Stimulated activated CD8-positive, alpha-beta memory T cell treated with anti-CD3 and anti-CD28 coated beads, Interleukin-4, amount 100 ng/mL, for 48 hours (primary cell): ENCODE results near the gene DDX51.
"Not testable (repeated sequence)": the region's sequence is repeated elsewhere in the genome, so short reads cannot be mapped to it uniquely, and the experiment has no call there.

ENCODE experiments used
- DNase-seq: peaks from one replicate; pipeline ENCODE4 v3.0.0-alpha.2; 2020

Gene DDX51

DNA sequence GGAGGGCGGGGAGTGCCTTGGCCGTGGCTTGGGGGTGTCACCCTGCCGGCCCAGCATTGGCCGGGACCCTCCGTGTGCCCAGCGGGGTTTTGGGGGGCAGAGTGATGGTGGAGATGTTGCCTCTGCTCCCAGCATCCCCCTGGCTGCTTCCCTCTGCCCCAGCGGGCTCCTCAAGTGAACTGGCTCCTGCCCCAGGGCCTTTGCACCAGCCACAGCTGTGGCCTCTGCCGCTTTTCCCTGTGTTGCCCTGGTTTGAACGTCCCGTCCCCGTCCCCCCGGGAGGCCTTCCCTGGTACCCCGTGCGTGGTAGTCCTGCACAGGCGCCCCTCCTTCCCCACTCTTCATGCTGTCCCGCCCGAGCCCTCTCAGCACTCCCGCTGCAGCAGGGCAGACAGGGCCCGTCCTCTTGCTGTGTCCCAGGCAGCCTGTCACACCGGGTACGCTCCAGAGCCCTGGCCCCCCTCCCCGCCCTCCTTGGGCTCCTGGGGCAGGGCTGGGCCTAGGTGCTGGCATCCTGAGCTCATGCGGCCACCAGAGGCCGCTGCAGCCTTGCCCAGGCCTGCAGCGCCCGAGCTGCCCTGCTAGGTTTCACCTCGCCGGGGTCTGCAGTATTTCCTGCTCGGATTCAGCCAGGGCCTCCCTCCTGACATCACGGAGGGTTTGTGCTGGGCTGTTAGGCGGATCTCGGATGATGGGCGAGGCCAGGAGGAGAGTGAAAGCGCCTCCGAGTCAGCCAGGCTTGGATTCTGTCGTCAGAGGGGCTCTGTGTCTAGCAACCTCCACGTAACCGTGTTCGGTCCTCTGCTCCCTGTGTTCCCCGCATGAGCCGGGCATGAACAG, 9.6 kb upstream of the DDX51 start:
- DNase-seq: peak; percentile 71

DNA sequence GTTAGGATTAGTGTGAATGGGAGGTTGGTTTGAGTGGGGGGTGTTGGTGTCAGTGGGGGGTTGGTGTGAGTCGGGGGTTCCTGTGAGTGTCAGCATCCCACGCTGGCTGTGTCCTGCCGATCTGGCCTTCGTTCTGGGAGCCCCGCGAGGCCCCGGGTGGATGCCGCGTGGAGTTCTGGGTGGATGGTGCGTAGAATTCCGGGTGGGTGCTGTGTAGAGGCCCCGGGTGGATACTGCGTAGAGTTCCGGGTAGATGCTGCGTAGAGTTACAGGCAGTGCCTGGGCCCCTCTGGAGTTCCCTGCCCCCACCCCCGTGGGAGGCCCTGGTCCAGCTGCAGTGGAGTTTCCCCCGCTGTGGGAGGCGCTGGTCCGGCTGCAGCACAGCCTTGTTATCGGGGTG, 8.8 kb upstream of the DDX51 start:
- DNase-seq: no peak

DNA sequence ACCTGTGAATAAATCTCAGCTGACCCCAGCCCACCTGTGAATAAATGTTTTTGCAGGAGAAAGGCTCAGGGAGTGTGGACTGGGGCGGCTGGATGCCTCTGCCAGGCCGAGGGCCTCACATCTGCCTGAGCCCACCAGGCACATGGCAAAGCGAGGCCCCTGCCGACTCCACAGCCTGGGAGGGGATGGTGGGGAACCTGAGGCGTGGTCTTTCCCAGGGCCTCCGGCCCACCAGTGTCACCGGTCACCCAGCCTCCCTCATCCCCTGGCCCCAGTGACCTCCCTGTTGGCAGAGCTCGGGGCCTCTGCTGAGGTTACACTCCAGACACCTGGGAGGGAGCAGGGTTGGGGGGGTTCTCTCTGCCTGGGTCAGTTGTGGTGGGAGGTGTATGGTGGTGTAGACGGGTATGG, 8.3 kb upstream of the DDX51 start:
- no peak for DNase-seq

DNA sequence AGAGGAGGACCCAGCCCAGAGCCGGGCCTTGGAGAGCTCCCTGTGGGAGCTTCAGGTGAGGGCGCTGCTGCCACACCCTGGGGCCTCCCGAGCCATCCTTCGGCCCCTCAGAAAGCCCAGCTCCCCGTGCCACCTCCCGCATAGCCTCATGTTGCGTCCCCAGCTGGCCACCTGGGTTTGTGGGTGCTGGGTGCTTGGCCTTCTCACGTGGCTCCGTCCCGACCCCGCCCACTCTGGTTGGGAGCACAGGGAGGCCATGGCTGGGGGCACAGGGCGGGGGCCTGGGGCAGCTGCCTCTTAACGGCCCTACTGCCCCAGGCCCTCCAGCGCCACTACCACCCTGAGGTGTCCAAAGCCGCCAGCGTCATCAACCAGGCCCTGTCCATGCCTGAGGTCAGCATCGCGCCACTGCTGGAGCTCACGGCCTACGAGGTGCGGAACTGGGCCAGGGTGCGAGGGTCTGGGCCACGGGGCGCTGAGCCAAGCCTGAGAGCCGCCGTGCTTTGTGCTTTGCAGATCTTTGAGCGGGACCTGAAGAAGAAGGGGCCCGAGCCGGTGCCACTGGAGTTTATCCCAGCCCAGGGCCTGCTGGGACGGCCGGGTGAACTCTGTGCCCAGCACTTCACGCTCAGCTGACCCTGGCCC, 7.8 kb upstream of the DDX51 start:
- no peak for DNase-seq

DNA sequence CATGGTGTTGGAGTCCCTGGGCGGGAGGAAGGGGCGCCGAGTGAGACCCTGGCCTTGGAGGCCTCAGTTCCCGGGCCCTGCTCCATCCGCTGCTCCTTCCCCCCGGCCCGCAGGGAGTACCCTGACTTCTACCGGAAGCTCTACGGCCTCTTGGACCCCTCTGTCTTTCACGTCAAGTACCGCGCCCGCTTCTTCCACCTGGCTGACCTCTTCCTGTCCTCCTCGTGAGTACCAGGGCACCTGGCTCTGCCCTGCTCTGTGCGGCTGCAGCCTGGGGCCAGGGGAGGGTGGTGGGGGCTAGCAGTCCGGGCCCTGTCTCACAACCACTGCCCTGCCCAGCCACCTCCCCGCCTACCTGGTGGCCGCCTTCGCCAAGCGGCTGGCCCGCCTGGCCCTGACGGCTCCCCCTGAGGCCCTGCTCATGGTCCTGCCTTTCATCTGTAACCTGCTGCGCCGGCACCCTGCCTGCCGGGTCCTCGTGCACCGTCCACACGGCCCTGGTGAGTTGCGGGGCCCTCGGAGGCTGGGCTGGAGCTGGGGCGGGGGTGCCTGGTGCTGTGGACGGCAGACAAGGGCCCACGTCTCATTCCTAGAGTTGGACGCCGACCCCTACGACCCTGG, 7.1 kb upstream of the DDX51 start:
- no peak for DNase-seq

DNA sequence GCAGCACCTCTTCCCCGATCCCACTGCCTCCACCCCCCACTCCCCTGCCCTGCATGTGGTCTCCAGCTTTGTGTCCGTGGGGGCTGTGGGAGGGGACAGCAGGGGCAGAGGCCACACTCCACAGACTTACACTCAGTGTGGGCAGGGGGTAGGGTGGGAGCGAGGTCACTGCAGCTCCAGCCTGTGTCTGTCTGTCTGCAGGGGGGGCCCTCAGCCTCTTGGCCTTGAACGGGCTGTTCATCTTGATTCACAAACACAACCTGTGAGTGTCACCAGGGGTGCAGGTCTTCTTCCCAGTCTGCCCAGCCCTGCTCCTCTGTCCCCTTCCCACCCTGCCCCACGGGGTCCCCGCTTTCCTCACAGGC, 6.6 kb upstream of the DDX51 start:
- DNase-seq: no peak

DNA sequence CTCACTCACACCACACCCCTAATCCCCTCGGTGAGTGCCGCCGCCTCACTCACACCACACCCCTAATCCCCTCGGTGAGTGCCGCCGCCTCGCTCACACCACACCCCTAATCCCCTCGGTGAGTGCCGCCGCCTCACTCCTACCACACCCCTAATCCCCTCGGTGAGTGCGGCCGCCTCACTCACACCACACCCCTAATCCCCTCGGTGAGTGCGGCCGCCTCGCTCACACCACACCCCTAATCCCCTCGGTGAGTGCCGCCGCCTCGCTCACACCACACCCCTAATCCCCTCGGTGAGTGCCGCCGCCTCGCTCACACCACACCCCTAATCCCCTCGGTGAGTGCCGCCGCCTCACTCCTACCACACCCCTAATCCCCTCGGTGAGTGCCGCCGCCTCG, 5.4 kb upstream of the DDX51 start:
- not testable (repeated sequence) for DNase-seq

DNA sequence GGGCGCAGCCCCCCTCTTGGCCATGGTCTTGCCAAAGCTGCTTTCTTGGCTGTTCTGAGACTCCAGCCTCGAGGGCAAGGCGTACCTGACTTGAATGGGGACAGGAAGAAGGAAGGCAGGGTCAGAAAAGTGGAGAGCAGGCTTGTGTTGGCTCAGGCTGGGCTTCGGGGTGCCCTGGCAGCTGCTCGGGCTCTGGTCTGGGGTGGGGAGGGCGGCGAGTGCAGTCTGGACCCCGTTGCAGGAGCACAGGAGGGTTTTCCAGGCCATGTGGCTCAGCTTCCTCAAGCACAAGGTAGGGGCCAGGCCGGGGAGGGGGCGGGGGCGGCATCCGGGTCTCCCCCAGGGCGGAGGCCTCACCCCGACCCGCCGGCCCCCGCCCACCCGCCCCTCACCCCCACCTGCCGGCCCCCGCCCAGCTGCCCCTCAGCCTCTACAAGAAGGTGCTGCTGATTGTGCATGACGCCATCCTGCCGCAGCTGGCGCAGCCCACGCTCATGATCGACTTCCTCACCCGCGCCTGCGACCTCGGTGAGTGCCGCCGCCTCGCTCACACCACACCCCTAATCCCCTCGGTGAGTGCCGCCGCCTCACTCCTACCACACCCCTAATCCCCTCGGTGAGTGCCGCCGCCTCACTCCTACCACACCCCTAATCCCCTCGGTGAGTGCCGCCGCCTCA, 4.4 kb upstream of the DDX51 start:
- no peak for DNase-seq

DNA sequence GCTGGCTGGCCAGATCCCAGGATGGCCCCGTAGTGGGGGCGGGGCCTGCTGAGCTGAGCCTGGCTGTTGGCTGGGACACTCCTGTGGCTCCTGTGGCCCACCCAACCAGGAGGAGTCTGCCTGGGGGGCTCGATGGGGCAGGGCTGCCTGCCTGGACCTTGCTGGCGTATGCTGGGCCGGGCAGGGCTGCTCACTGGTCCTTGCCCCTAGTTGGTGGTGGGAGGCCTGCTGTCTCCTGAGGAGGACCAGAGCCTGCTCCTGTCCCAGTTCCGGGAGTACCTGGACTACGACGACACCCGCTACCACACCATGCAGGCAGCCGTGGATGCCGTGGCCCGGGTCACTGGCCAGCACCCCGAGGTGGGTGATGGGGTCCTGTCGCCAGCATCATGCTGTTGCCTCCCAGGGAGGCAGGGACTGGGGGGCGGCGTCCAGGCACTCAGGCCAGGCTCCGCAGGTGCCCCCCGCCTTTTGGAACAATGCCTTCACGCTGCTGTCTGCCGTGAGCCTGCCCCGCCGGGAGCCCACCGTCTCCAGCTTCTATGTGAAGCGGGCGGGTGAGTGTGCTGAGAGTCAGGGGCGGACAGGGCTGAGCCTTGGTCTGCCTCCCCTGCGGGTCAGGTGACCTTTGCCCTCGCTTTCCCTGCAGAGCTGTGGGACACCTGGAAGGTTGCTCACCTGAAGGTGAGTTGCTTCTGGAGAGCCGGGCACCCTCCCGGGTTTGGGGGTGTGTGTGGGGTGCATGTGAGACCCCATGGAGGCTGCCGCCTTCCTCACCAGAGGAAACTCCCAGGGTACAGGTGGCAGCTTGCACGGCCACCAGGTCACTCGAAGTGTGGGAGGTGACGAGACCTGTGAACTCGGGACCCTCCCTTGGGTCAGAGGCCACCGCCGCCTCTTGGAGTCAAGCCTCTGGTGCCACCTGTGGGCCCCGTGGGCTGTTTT, 3.6 kb upstream of the DDX51 start:
- DNase-seq: no peak

DNA sequence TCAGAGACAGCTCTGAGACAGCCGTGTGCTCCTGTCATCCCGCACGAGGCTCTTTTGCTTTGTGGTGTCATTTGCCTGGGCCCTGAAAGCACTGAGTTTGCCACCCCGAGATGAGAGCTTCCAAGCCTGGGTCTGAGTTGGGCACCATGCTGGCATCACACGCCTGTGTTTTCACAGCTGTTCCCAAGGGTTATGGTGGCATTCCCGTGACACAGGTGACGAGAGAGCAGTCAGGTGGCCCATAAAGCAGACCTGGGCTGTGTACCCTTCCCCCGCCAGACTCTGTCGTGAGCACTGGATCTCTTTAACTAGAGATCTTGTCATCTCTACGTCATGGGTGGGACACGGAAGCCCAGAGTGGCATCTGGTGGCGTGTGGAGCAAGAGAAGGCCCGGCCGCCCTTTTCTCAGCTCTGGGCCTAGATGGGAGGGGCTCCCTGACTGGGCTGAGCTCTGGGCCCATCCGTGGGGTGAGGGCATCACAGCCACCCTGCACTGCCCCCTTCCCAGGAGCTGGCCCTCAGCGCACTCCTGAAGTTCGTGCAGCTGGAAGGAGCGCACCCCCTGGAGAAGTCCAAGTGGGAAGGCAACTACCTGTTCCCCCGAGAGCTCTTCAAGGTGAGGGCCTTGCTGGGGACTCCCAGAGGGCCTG, 2.8 kb upstream of the DDX51 start:
- DNase-seq: no peak

DNA sequence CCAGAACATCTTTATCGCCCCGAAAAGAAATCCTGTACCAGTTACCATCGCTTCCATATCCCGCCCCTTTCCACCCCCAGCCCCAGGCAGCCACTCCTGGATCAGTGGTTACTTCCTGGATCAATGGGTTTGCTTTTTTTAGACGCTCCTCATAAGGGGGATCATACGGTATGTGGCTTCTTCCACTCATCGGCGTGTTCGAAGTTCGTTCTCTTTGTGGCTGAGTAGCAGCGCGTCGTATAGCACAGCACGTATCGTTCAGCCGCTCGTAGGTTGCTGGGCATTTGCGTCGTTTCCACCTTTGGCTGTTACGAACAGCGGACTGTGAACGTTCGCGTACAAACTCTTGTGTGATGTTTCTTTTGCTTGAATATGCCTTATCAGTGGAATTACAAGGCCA, 2.0 kb upstream of the DDX51 start:
- DNase-seq: no peak

DNA sequence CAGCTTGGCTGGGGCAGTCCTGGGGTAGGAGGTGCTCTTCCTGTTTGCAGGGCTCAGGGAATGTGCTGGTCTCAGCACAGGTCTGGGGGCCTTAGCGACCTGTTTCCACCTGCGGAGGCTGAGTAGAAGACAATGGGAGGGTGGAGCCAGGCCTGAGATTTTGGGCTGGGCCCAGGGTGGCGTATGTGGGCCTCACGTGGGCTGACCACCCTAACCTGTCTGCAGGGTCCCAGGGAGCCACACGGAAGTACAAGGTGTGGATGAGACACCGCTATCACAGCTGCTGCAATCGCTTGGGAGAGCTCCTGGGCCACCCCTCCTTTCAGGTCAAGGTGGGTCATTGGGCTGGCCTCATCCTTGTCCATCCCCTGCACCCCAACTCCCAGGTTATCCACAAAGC, 1.2 kb upstream of the DDX51 start:
- DNase-seq: no peak

DNA sequence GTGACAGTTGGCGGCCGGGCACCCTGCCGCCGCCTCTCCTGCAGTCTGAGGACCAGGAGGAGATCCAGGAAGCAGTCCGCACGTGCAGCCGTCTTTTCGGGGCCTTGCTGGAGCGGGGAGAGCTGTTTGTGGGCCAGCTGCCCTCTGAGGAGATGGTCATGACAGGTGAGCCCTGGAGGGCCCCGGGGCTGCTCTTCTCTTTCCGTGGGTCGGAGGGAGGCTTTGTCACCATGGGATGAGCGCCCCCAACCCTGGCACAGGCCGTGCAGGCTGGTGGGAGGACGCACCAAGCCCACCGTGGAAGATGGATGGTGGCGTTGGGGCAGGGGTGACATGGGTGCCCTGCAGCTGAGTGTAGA, 670 bp upstream of the DDX51 start:
- DNase-seq: no peak

DNA sequence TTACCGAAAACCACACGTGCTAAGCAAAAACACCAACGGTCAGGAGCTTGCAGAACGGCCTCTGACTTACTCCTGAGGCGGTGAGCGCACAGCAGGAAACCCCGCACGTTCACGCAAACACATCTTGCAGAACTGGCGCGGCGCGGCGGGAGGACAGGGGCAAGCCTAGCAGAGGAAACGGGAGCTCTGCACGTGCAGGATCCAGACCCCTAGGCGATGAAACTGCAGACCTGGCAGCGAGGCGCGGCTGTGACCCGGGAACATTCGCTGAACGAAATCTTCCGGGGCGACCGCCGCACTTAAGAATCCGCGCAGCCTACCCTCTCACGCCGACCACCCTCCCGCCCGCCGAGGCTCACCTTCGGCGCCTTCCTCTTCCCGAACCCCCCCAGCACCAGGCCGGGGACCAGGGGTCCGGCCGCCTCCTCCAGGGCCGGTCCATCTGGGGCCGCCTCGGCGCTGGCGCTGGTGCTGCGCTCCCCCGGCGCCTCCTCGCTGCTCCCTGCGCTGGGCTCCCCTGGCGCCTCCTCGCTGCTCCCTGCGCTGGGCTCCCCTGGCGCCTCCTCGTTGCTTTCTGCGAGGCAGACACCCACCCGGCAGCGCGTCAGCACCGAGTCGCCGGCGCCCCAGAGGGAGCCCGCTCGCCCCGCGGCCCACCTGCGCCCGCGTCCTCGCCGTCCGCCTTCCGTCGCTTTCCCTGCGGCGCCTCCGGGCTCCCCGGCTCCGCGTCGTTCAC, 615 bp downstream of the DDX51 start:
- no peak for DNase-seq

DNA sequence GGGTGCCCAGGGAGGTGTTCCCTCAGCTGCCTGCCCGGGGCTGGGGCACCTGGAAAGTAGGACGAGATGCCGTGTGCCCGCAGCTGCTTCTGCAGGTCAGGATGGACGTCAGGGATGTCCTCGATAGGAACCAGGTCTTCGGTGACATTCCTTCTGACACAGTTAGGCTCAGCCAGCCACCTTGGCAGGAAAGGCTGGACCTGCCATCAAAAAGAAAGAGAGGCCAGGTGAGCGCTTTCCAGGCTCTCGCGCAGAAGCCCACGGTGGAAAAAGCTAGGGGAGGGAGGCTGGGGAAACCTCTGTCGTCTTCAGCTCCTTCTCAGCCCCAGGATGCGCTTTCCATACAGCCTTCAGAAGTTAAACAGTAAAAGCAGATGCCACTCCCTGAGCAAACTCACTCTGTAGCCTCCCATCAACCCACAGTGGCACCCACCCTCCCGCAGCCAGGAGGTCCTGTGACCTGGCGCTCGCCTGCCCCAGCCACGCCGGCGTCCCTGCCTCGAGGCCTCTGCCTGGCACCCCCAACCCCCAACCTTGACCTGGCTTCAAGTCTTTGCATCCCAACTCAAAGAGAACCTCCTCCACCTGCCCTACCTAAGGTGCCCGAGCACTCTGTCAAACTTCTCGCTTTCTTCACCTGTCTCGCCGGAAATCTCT, 1.3 kb downstream of the DDX51 start:
- DNase-seq: no peak

DNA sequence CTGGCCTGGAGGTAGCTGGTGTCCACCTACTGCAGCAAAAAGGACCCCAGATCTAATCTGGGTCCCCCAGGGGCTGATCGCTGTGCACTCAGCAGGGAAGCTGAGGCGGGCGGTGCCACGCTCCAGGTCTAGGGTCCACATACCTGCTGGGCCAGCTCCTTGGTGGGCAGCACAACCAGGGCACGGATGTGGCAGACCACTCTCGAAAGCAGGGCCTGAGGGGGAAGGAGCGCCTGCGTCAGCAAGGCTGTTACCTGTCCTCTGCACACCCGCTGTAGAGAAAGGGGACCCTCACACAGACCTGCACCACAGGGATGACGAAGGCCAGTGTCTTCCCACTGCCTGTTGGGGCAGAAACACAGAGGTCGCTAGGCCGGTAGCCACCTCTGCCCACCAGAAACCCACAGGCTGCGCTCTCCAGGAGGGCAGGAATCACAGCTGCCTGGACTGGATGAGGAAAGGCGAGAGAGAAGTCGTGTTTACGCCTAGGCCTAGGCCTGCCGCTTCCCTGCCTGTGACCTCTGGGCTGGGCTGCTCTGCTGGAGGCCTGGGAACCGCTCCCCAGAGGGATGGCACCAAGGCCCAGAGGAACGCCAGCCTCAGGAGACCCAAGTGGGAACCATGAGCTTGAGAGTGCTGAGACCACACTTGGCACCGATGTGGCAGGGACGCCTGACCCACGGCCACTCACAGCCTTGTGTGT, 2.0 kb downstream of the DDX51 start:
- no peak for DNase-seq

DNA sequence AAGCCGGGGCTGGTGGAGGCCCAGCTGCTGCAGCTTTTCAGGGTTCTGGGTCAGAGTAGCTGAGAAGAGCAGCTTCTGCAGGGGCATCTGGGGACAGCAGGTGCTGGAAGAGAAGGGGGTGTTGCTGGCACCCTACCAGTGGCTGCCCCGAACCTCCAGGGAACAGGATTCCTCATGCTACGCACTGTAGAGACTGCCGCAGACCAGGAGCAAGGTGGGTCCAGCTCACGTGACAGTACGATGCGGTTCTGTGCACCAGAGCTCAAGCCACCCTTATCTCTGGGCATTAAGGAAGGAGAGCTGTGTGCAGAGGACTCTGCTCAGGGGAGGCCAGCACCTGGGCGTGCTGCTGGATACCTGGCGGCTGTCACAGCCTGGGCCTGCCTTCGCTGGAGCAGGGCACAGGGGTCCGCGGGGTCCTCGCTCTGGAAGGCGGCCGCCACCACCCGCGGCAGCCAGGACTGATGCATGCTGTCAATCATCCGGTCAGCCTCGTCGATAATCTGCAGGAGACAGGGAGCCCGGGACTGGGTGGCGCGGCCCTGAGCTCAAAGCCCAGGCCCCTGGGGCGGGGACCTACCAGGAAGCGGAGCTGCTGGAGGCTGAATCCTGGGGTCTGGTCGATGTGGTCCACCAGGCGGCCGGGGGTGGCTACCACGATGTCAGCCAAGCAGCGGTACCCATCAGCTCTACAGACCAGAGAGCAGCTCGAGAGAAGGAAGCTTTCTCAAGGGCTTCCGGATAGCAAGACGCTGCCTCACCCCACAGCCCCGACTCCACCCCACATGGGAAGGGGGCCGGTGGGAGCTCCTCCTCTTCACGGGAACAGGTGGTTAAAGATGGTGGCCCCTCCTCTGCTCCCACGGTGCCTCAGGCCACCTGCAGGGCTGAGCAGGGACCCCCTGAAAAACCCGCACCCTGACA, 2.9 kb downstream of the DDX51 start:
- no peak for DNase-seq

DNA sequence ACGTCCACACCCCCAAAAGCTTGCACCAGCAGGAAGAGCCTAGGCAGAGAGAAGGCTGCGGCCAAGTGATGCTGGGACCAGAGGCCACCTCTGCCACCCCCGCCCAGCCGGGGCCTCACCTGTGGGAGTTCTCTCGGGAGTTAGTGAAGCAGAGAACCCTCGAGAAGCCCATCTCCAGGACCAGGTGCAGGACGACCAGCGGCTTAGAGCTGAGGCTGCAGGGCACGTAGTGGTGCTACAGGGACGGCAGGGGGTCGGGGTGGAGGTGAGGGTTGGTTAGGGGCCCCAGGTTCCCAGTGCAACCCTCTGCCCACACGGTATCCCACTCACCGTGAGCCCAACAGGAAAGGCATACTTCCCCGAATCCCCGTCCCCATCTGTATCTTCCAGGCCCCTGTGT, 3.6 kb downstream of the DDX51 start:
- DNase-seq: no peak

DNA sequence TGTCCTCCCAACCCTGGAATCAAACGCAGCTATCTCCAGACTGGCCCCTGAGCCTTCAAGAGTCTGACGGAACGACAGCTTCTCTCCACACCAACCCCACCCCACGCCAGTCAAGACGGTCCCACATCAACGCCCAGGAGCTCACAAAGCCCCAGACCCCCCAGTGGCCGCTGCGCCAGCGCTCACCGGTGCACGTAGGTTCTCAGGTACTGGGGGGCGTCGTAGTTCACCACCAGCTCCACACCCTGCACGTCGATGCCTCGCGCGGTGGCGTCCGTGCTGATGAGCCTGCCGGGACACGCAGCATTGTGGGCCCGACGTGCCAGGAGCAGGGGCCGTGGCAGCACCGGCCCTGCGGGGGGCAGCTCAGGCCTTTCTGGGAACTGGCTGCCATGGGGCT, 4.2 kb downstream of the DDX51 start:
- DNase-seq: no peak
